MM.1S (cell line): ENCODE measurements around the gene COL26A1.

Experiments
- EZH2phosphoT487 ChIP-seq: fragments of 300-600 bp; sonication (generic); IDR thresholded peaks from 2 replicates; pipeline ENCODE4 v1.6.1; 2018; ENCODE audit warnings: antibody characterized with exemption, low read length
- TF ChIP-seq, protein P1 (sequence below): fragments of 300-600 bp; sonication (generic); IDR thresholded peaks from 2 replicates; pipeline ENCODE4 v1.5.1; 2016; ENCODE audit warnings: antibody characterized with exemption, low read length, mixed read lengths

GRCh38 chr7:101549734-101550133 lies 187.1 kb downstream of the COL26A1 start:
- TF ChIP-seq, protein P1, sequence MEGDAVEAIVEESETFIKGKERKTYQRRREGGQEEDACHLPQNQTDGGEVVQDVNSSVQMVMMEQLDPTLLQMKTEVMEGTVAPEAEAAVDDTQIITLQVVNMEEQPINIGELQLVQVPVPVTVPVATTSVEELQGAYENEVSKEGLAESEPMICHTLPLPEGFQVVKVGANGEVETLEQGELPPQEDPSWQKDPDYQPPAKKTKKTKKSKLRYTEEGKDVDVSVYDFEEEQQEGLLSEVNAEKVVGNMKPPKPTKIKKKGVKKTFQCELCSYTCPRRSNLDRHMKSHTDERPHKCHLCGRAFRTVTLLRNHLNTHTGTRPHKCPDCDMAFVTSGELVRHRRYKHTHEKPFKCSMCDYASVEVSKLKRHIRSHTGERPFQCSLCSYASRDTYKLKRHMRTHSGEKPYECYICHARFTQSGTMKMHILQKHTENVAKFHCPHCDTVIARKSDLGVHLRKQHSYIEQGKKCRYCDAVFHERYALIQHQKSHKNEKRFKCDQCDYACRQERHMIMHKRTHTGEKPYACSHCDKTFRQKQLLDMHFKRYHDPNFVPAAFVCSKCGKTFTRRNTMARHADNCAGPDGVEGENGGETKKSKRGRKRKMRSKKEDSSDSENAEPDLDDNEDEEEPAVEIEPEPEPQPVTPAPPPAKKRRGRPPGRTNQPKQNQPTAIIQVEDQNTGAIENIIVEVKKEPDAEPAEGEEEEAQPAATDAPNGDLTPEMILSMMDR: no peak
- TF ChIP-seq EZH2phosphoT487: no peak
